H7 (cell line): ENCODE results near the gene HDAC4. TPM values are rescaled to one million over a fixed set of nuclear protein-coding genes. Genes with fewer than 3 reads are reported as not detected.

Experiments
- DNase-seq: peaks from one replicate; pipeline ENCODE4 v3.0.0; 2012
- H3K27me3 ChIP-seq: 2 replicates; pipeline ENCODE4 v1.6.0; 2011; ENCODE audit warnings: mild to moderate bottlenecking, low read length; ENCODE audit not compliant: control insufficient read depth, insufficient read depth
- H3K36me3 ChIP-seq: replicated peaks from 2 replicates; pipeline ENCODE4 v1.5.1; 2011; ENCODE audit warnings: low read length; ENCODE audit not compliant: control insufficient read depth, insufficient read depth
- H3K4me3 ChIP-seq: 2 replicates; pipeline ENCODE4 v1.5.1; 2011; ENCODE audit warnings: low read depth, mild to moderate bottlenecking, control low read depth, low read length, moderate library complexity; ENCODE audit not compliant: insufficient read depth
- total RNA-seq: library from RNA; depleted of rRNA; stranded (reverse); fragments of >200 nt; shearing (Covaris generic); gene quantifications from 2 replicates; pipeline ENCODE4 v1.2.3, GENCODE V29; 2014

Gene HDAC4
- total RNA-seq, 1 experiment from 2014 or later, result 18.1 TPM

- no peak for DNase-seq
- H3K27me3 ChIP-seq, result no peaks in the 10 kb centered on the region
- H3K4me3 ChIP-seq, result no peak overlapping the region
- peaks cover 2% of the 10 kb centered on the region for H3K36me3 ChIP-seq
Measured at GRCh38 chr2:239192456-239192855, 208.4 kb downstream of the HDAC4 start.

- peaks cover 2% of the 10 kb centered on the region for H3K36me3 ChIP-seq
- DNase-seq, result no peak
- no peak overlapping the region for H3K4me3 ChIP-seq
- H3K27me3 ChIP-seq, result no peaks in the 10 kb centered on the region
Measured at GRCh38 chr2:239190921-239191885, 209.6 kb downstream of the HDAC4 start.

DNA sequence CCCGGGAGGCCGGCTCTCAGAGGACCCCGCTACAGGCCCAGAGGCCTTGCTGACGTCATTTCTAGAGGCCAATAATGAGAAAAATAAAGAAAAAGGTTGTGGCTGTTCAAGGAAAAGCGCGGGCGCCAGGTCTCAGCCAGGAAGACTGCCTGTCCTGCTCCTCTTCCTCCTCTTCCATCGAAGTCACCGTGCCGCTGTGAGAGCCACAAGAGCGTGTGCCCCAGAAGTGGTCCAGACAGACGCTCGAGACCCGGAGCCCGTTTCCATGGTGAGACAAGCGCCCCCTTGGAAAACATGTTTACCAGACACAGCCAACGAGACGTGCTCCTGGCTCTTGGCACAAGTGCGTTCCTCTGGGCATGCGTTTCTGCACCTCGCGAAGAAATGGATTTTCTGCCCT is 210.5 kb downstream of the HDAC4 start:
- DNase-seq, result no peak
- H3K36me3 ChIP-seq, result peaks cover 2% of the 10 kb centered on the region
- no peak overlapping the region for H3K4me3 ChIP-seq
- H3K27me3 ChIP-seq, result no peaks in the 10 kb centered on the region

- H3K4me3 ChIP-seq, result no peak overlapping the region
- DNase-seq, result no peak
- H3K27me3 ChIP-seq, result no peaks in the 10 kb centered on the region
Measured at GRCh38 chr2:239189711-239190131, 211.1 kb downstream of the HDAC4 start.

DNA sequence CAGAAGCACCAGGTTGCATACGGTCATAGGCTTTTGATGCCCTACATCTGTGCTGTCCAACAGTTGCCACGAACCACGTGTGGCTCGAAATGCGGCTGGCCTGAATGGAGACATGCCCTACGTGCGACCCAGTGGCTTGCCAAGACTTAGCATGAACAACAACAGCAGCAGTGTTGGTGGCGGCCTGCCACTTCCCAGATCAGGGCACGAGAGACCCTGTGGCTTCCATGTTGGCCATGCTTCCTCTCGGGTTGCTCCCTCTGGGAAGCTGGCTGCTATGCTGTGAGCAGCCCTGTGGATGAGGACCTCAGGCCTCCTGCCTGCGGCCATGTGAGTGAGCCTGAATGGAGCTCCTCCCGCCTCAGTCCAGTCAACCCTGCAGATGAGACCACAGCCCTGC is 212.3 kb downstream of the HDAC4 start:
- Histone ChIP-seq H3K36me3 (peaks cover 2% of the 10 kb centered on the region), H3K27me3 (no peaks in the 10 kb centered on the region)
- DNase-seq, result no peak

More at GRCh38 chr2:239189711-239190131, 211.1 kb downstream of the HDAC4 start:
- peaks cover 2% of the 10 kb centered on the region for H3K36me3 ChIP-seq

DNA sequence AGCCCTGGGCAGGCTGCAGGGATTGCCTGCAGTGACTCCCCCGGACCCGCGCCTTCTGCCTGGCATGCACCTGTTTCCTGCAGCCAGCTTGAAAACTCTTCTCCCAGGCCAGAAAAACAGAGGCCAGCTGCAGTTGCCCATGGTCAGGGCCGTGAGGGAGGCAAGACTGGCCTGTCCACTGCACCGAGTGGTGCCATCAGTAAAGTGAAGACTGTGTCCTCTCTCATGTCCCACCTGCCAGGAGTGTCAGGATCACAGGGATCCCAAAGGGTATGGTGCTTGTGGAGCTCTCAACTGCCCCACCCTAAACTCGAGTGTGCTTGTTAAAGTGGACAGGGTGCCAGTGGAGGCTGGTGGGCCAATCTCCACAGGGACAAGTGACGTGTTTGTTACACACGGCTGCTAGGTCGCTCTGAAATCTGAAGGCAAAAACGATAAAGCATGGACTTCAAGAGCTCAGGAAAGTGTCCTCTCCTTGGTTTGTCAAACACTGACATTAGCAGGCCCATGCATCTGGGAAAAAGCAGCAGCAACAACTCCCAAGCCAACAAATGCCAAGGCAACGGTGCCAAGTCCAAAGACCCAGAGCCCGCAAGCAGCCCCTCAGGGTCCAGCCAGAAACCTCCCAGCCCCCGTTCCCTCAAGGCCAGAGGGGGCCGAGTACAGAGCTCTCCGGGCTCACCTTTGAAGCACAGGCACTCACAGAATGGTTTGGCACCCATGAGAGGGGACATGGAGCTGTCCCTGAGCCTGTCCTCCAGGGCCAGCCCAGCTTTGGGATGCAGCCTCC is 213.2 kb downstream of the HDAC4 start:
- DNase-seq, result no peak
- H3K27me3 ChIP-seq, result no peaks in the 10 kb centered on the region
- H3K36me3 ChIP-seq, result peaks cover 2% of the 10 kb centered on the region
- no peak overlapping the region for H3K4me3 ChIP-seq

More for the DNA sequence above, 212.3 kb downstream of the HDAC4 start:
- H3K4me3 ChIP-seq, result no peak overlapping the region

- Histone ChIP-seq H3K27me3 (no peaks in the 10 kb centered on the region), H3K4me3 (no peak overlapping the region), H3K36me3 (peaks cover 2% of the 10 kb centered on the region)
- DNase-seq, result no peak
Measured at GRCh38 chr2:239186516-239187357, 214.1 kb downstream of the HDAC4 start.

DNA sequence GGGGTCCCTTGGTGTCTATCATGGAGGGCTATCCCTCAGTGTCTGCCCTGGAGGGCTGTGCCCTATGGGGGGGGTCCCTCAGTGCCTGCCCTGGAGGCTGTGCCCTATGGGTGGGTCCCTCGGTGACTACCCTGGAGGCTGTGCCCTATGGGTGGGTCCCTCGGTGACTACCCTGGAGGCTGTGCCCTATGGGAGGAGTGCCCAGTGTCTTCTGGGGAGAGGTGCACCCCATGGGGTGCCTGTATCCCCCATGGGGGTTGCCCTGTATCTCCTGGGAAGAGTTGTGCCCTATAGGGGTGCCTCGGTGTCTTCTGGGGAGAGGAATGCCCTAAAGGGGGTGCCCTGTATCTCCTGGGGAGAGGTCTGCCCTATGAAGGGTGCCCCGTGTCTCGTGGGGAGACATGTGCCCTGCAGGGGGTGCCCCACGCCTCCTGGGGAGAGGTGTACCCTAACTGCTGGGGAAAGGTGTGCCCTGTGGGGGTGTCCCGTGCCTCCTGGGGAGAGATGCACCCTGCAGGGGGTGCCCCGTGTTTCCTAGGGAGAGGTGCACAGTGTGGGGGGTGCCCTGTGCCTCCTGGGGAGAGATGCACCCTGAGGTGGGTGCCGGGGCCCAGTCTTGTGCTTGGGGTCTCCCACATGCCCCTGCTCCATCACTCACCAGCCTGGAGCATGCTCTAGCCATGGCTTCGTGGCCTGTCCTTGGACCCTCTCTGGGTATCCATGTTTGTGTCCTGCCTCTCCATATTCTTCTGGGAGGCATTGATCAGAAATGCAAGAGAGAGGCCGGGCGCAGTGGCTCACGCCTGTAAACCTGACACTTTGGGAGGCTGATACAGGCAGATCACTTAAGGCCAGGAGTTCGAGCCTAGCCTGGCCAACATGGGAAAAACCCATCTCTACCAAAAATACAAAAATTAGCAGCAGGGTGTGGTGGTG is 215.6 kb downstream of the HDAC4 start:
- Histone ChIP-seq H3K36me3 (peaks cover 2% of the 10 kb centered on the region), H3K27me3 (no peaks in the 10 kb centered on the region), H3K4me3 (no peak overlapping the region)
- no peak for DNase-seq

DNA sequence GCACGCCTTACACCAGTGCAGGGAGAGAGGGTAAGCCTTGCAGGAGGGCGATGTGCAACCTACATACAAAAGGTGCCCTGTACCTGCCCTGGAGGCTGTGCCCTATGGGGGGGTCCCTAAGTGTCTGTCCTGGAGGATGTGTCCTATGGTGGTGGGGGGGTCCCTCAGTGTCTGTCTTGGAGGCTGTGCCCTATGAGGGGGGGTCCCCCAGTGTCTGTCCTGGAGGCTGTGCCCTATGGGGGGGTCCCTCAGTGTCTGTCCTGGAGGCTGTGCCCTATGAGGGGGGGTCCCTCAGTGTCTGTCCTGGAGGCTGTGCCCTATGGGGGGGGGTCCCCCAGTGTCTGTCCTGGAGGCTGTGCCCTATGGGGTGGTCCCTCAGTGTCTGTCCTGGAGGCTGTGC is 216.6 kb downstream of the HDAC4 start:
- Histone ChIP-seq H3K4me3 (no peak overlapping the region), H3K36me3 (peaks cover 2% of the 10 kb centered on the region), H3K27me3 (no peaks in the 10 kb centered on the region)
- no peak for DNase-seq

GRCh38 chr2:239182981-239183791 is 217.6 kb downstream of the HDAC4 start:
- H3K27me3 ChIP-seq, result no peaks in the 10 kb centered on the region
- no peaks in the 10 kb centered on the region; the same call in 1 of the 2 replicates for H3K36me3 ChIP-seq
- no peak overlapping the region for H3K4me3 ChIP-seq
- DNase-seq, result no peak

DNA sequence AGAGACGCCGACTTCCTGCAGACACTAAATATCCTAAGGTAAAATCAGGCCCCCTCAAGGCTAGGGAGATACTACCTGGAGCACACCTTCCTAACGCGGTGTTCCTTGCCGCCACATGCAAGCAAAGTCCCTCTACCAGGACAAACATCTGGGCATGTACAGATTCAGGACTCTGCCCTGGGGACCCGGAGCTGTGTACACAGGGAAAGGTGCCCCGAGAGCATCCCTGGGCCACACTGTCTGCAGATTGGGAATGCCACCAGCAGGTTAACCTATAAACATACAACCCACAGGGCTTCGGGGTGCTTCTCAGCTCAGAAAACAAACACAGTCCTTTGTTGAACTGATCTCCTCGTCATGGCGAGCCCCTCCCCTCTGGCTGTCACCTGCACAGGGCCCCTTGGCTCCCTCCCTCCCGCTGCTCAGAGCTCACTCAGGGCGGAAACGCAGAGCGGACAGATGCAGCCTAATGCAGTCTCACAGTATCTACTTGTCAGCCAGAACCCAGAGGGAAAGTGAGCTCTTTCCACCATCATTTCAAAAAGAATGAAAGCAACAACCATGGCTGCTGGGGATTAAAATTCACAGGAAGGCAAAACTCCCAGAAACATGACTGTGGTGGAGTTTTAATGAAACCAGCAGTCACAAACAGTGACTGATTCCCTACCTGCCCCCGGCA is 218.8 kb downstream of the HDAC4 start:
- H3K36me3 ChIP-seq, result no peaks in the 10 kb centered on the region
- no peak overlapping the region for H3K4me3 ChIP-seq
- no peaks in the 10 kb centered on the region for H3K27me3 ChIP-seq
- no peak for DNase-seq

GRCh38 chr2:239181074-239181902 is 219.5 kb downstream of the HDAC4 start:
- no peak for DNase-seq
- no peaks in the 10 kb centered on the region for H3K36me3 ChIP-seq
- no peaks in the 10 kb centered on the region for H3K27me3 ChIP-seq
- H3K4me3 ChIP-seq, result no peak overlapping the region
